DOHH2 (cell line): ENCODE data around the gene DUSP12.

ENCODE experiments used
- H3F3A ChIP-seq: fragments of 200-600 bp; sonication (generic), shearing (Covaris generic); 2 replicates; pipeline ENCODE4 v1.6.0; 2016; ENCODE audit warnings: antibody characterized with exemption, mild to moderate bottlenecking; ENCODE audit not compliant: control insufficient read depth, insufficient read depth
- H3K27ac ChIP-seq: fragments of 200-600 bp; sonication (generic); 2 replicates; pipeline ENCODE4 v1.5.1; 2014; ENCODE audit warnings: low read depth, mild to moderate bottlenecking, low read length, moderate library complexity
- H3K27me3 ChIP-seq: fragments of 200-600 bp; sonication (generic); 2 replicates; pipeline ENCODE4 v1.6.1; 2014; ENCODE audit warnings: mild to moderate bottlenecking, low read length, mixed read lengths; ENCODE audit not compliant: control insufficient read depth
- H3K36me3 ChIP-seq: fragments of 200-600 bp; sonication (generic); 2 replicates; pipeline ENCODE4 v1.6.1; 2014; ENCODE audit warnings: mild to moderate bottlenecking, low read length, moderate library complexity, mixed read lengths; ENCODE audit not compliant: control insufficient read depth
- H3K4me1 ChIP-seq: fragments of 200-600 bp; sonication (generic); 2 replicates; pipeline ENCODE4 v1.6.1; 2014; ENCODE audit warnings: mild to moderate bottlenecking, low read length, mixed read lengths; ENCODE audit not compliant: control insufficient read depth
- H3K4me2 ChIP-seq: fragments of 200-600 bp; sonication (generic); 2 replicates; pipeline ENCODE4 v1.6.0; 2014; ENCODE audit warnings: mild to moderate bottlenecking, low read length, moderate library complexity
- H3K4me3 ChIP-seq: fragments of 200-600 bp; sonication (generic); 2 replicates; pipeline ENCODE4 v1.5.1; 2014; ENCODE audit warnings: mild to moderate bottlenecking, low read length, mixed read lengths
- H3K79me2 ChIP-seq: fragments of 200-600 bp; sonication (generic); 2 replicates; pipeline ENCODE4 v1.6.1; 2014; ENCODE audit warnings: mild to moderate bottlenecking, low read length, mixed read lengths; ENCODE audit not compliant: control insufficient read depth
- H3K9me2 ChIP-seq: fragments of 200-600 bp; sonication (generic); replicated peaks from 2 replicates; pipeline ENCODE4 v1.6.1; 2014; ENCODE audit warnings: mild to moderate bottlenecking, low read length, mixed read lengths; ENCODE audit not compliant: control insufficient read depth
- H3K9me3 ChIP-seq: fragments of 200-600 bp; sonication (generic); 2 replicates; pipeline ENCODE4 v1.6.1; 2014; ENCODE audit warnings: antibody characterized with exemption, low read length, mixed read lengths; ENCODE audit not compliant: control insufficient read depth, insufficient read depth
- H4K20me1 ChIP-seq: fragments of 200-600 bp; sonication (generic); 2 replicates; pipeline ENCODE4 v1.6.0; 2014; ENCODE audit warnings: low read depth, mild to moderate bottlenecking, antibody characterized with exemption, low read length, moderate library complexity; ENCODE audit not compliant: control insufficient read depth, insufficient read depth
- EZH2phosphoT487 ChIP-seq: fragments of 200-600 bp; sonication (generic); IDR thresholded peaks from 2 replicates; pipeline ENCODE4 v1.6.1; 2017; ENCODE audit warnings: borderline replicate concordance, mild to moderate bottlenecking, antibody characterized with exemption, low read length, moderate library complexity, mixed read lengths
- TF ChIP-seq, protein P1 (sequence below): fragments of 200-600 bp; sonication (generic); IDR thresholded peaks from one replicate; pipeline ENCODE4 v1.5.1; 2014; ENCODE audit warnings: antibody characterized with exemption, mild to moderate bottlenecking, low read depth, low read length; ENCODE audit not compliant: poor library complexity, severe bottlenecking

Gene DUSP12

DNA sequence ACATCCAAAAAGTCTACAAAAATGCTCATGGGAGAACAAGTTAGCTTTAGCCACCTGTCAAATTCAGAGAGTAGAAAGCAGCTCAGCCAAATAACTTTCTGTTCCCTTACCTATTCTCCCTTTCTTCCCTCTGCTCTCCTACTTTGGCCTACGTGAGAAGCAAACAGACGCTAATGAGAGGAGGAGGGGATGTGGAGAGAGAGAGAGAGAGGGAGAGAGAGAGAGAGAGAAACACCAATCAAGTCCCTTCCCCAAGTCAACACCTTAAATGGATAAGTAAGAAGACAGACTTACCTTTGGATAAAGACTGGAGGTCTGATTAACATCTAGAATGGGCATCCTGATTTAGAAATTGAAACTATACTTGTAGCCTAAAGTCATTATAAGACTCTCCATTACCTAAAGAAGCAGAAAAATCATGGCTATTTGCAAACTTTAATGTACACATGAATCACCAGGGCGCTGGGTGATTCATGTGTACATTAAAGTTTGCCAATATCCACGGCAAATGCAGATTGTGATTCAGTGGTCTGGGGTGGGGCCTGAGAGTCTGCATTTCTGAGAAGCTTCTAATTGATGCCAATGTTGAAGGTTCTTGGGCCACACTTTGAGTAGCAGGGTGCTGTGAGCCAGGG is 13.1 kb upstream of the DUSP12 start:
- no peak for TF ChIP-seq EZH2phosphoT487
- TF ChIP-seq, protein P1, sequence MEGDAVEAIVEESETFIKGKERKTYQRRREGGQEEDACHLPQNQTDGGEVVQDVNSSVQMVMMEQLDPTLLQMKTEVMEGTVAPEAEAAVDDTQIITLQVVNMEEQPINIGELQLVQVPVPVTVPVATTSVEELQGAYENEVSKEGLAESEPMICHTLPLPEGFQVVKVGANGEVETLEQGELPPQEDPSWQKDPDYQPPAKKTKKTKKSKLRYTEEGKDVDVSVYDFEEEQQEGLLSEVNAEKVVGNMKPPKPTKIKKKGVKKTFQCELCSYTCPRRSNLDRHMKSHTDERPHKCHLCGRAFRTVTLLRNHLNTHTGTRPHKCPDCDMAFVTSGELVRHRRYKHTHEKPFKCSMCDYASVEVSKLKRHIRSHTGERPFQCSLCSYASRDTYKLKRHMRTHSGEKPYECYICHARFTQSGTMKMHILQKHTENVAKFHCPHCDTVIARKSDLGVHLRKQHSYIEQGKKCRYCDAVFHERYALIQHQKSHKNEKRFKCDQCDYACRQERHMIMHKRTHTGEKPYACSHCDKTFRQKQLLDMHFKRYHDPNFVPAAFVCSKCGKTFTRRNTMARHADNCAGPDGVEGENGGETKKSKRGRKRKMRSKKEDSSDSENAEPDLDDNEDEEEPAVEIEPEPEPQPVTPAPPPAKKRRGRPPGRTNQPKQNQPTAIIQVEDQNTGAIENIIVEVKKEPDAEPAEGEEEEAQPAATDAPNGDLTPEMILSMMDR = no peak
- no peaks in the 10 kb centered on the region for H4K20me1 ChIP-seq
- no peak overlapping the region for H3K4me3 ChIP-seq
- H3K79me2 ChIP-seq = no peaks in the 10 kb centered on the region
- H3K27me3 ChIP-seq = no peaks in the 10 kb centered on the region
- peaks cover 24% of the 10 kb centered on the region for H3F3A ChIP-seq
- no peaks in the 10 kb centered on the region for H3K9me3 ChIP-seq
- H3K4me2 ChIP-seq = 0 out of 2 replicates have a peak overlapping the region, but pooled peaks have one; percentile 1
- no peaks in the 10 kb centered on the region for H3K36me3 ChIP-seq
- H3K4me1 ChIP-seq = peaks cover 55% of the 10 kb centered on the region
- H3K27ac ChIP-seq = no peak overlapping the region
- no peaks in the 10 kb centered on the region for H3K9me2 ChIP-seq

DNA sequence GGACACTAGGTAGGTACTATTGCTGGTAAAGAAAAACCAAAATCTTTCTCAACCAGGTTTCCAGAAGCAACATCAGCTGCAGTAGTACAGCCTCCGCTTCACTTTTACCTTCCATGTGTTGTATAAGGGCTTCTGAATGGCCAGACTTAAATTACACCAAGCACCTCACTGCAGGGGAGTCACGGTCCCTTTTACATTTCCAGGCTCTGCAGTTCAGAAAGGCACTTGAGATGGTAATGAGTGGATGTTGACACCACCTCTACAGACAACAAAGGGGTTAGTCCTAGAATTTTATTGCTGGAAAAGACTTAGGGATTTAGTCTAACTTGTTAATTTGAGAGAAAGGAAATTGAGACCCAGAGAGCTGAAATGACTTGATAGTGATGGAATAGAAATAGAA is 12.0 kb upstream of the DUSP12 start:
- Histone ChIP-seq H3K9me3 (no peaks in the 10 kb centered on the region), H4K20me1 (no peaks in the 10 kb centered on the region), H3K4me3 (no peak overlapping the region), H3K4me2 (no peak overlapping the region), H3K4me1 (peaks cover 57% of the 10 kb centered on the region), H3K79me2 (no peaks in the 10 kb centered on the region), H3F3A (peaks cover 24% of the 10 kb centered on the region), H3K27me3 (no peaks in the 10 kb centered on the region), H3K36me3 (no peaks in the 10 kb centered on the region), H3K9me2 (no peaks in the 10 kb centered on the region), H3K27ac (no peak overlapping the region)
- no peak for TF ChIP-seq EZH2phosphoT487
- TF ChIP-seq, protein P1 = no peak

DNA sequence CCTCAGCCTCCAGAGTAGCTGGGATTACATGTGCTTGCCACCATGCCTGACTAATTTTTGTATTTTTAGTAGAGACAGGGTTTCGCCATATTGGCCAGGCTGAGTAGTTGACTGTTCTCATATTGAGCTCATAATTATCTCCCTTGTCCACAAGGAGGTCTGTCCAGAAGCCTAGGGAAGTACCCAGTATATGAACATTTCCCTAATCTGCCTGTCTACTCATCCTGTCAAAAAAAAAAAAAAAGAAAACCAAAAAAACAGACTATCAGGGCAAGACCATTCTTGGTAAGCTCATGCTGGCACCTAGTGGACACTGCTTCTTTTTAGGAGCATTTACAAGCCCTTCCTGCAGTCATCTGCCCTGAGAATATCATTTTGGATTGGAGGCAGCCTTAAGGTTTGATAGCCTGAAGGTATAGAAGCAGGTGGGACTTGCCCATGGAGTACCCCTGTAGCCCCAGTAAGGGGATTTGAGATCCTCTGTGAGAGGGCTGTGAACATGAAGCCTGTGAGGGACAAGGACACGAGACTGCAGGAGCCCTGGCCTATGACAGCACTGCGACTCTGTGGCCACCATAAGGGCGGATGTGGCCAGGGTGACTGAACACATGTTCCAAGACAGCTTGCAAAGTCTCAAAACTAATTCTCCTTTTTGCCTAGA is 10.8 kb upstream of the DUSP12 start:
- Histone ChIP-seq H3K4me3 (peak overlapping the region; percentile 57), H3F3A (peaks cover 24% of the 10 kb centered on the region), H3K4me1 (peaks cover 57% of the 10 kb centered on the region), H3K36me3 (no peaks in the 10 kb centered on the region), H4K20me1 (no peaks in the 10 kb centered on the region), H3K9me3 (no peaks in the 10 kb centered on the region), H3K27ac (peak overlapping the region; percentile 6; the same call in 1 of the 2 replicates), H3K27me3 (no peaks in the 10 kb centered on the region), H3K9me2 (no peaks in the 10 kb centered on the region), H3K79me2 (no peaks in the 10 kb centered on the region), H3K4me2 (peak overlapping the region; percentile 69)
- TF ChIP-seq, protein P1 = peak; percentile 70
- no peak for TF ChIP-seq EZH2phosphoT487
